Astrocyte of the cerebellum (primary cell): Measurements from ENCODE around the gene DCUN1D4.

Experiments
- DNase-seq: peaks from one replicate; pipeline ENCODE4 v3.0.0-alpha.2; 2011; ENCODE audit warnings: low read depth
- H3K4me3 ChIP-seq: 2 replicates; pipeline ENCODE4 v1.5.1; 2011; ENCODE audit warnings: mild to moderate bottlenecking, low read depth, low read length, moderate library complexity
- CTCF ChIP-seq: IDR thresholded peaks from 2 replicates; pipeline ENCODE4 v1.5.1; 2012; ENCODE audit warnings: low read length, low read depth, moderate library complexity, mild to moderate bottlenecking; ENCODE audit errors: missing control alignments
- in situ Hi-C: cut with HindIII; loops from 2 replicates; pipeline ENCODE4 v1.10.0; 2017; ENCODE audit warnings: low sequenced_read_pairs

DCUN1D4 gene

GRCh38 chr4:51835079-51835478, 7.9 kb upstream of the DCUN1D4 start:
- H3K4me3 ChIP-seq: no peak overlapping the region
- in situ Hi-C loops: no loop called here
- no peak for TF ChIP-seq CTCF
- DNase-seq: no peak

- H3K4me3 ChIP-seq: no peak overlapping the region
- DNase-seq: no peak
- no peak for TF ChIP-seq CTCF
- in situ Hi-C loops: no loop called here
Observed at GRCh38 chr4:51835855-51836254, 7.1 kb upstream of the DCUN1D4 start.

GRCh38 chr4:51836549-51836948, 6.4 kb upstream of the DCUN1D4 start:
- in situ Hi-C loops: no loop called here
- DNase-seq: no peak
- TF ChIP-seq CTCF: no peak
- no peak overlapping the region for H3K4me3 ChIP-seq

GRCh38 chr4:51840781-51841180, 2.2 kb upstream of the DCUN1D4 start:
- in situ Hi-C loops: no loop called here
- TF ChIP-seq CTCF: no peak
- H3K4me3 ChIP-seq: no peak overlapping the region
- DNase-seq: no peak

- no peak for TF ChIP-seq CTCF
- in situ Hi-C loops: no loop called here
- peak overlapping the region; percentile 78 for H3K4me3 ChIP-seq
- no peak for DNase-seq
Observed at GRCh38 chr4:51842167-51842553, 793 bp upstream of the DCUN1D4 start.

GRCh38 chr4:51843309-51844152, 578 bp downstream of the DCUN1D4 start:
- no peak for TF ChIP-seq CTCF
- H3K4me3 ChIP-seq: peak overlapping the region; percentile 78
- in situ Hi-C loops: no loop called here
- no peak for DNase-seq
